ENCODE results near the gene DCAF7.
A peak's percentile ranks its signal among the peaks of the same experiment; 100 is the strongest.

The DCAF7 gene

DNA sequence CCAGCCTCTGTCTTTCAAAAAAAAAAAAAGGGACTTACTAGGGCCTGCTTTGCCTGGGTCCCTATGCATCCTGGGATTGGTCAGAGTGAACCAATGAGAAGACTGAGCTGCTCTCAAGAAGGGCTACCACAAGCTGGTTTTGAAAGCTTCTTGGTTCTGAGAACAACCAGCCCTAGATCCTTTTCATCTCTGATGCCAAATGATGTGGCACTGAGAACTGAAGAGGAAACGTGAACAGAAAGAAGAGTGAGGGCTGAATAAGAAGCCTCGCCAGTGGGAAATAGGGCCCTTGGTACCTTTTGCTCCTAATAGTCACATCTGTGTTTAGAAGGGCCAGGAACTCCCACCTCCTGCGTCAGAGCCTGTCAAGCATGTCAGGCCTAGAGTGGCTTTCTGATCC is 61.1 kb downstream of the DCAF7 start:
- Histone ChIP-seq H3K79me2 (no peaks in the 10 kb centered on the region), H3K9me3 (ENCODE audit: control insufficient read depth, low read length) (no peaks in the 10 kb centered on the region), H3K36me3 (ENCODE audit: control insufficient read depth, insufficient read depth, low read length) (no peaks in the 10 kb centered on the region), H3K4me3 (ENCODE audit: low read depth, low read length) (no peak overlapping the region), H3K9ac (no peak overlapping the region), H3K27me3 (ENCODE audit: control insufficient read depth, insufficient read depth, low read length) (no peaks in the 10 kb centered on the region), H3K4me1 (no peaks in the 10 kb centered on the region), H3K4me2 (ENCODE audit: low read length) (no peak overlapping the region), H2AFZ (no peak overlapping the region), H3K27ac (no peak overlapping the region)
- TF ChIP-seq, protein P1, sequence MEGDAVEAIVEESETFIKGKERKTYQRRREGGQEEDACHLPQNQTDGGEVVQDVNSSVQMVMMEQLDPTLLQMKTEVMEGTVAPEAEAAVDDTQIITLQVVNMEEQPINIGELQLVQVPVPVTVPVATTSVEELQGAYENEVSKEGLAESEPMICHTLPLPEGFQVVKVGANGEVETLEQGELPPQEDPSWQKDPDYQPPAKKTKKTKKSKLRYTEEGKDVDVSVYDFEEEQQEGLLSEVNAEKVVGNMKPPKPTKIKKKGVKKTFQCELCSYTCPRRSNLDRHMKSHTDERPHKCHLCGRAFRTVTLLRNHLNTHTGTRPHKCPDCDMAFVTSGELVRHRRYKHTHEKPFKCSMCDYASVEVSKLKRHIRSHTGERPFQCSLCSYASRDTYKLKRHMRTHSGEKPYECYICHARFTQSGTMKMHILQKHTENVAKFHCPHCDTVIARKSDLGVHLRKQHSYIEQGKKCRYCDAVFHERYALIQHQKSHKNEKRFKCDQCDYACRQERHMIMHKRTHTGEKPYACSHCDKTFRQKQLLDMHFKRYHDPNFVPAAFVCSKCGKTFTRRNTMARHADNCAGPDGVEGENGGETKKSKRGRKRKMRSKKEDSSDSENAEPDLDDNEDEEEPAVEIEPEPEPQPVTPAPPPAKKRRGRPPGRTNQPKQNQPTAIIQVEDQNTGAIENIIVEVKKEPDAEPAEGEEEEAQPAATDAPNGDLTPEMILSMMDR (IDR thresholded peaks at IDR 0.05), result no peak

DNA sequence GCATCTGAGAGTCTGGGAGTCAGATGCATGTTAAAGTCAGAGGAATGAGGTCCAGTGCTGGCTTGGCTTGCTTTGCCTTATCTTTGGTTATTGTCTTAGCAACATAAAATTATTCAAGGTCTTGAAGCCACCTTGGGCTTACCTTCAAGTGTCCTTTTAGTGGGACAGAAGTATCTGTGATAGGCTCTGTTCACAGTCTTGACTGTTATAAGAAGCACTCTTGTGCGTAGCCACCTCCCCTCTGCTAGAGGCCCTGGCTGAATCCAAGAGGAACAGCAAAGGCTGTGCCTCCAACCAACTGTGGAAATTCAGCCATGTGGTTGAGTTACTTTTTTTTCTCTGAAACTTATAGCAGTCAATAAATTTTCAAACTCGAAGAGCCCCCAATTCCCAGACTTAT is 63.4 kb downstream of the DCAF7 start:
- TF ChIP-seq, protein P1 (IDR thresholded peaks at IDR 0.05), result no peak
- Histone ChIP-seq H3K9me3 (ENCODE audit: control insufficient read depth, low read length) (no peaks in the 10 kb centered on the region), H3K27ac (no peak overlapping the region), H3K36me3 (ENCODE audit: control insufficient read depth, insufficient read depth, low read length) (no peaks in the 10 kb centered on the region), H3K79me2 (no peaks in the 10 kb centered on the region), H3K9ac (no peak overlapping the region), H3K4me2 (ENCODE audit: low read length) (no peak overlapping the region), H3K4me3 (ENCODE audit: low read depth, low read length) (no peak overlapping the region), H3K27me3 (ENCODE audit: control insufficient read depth, insufficient read depth, low read length) (no peaks in the 10 kb centered on the region), H3K4me1 (no peaks in the 10 kb centered on the region), H2AFZ (no peak overlapping the region)

DNA sequence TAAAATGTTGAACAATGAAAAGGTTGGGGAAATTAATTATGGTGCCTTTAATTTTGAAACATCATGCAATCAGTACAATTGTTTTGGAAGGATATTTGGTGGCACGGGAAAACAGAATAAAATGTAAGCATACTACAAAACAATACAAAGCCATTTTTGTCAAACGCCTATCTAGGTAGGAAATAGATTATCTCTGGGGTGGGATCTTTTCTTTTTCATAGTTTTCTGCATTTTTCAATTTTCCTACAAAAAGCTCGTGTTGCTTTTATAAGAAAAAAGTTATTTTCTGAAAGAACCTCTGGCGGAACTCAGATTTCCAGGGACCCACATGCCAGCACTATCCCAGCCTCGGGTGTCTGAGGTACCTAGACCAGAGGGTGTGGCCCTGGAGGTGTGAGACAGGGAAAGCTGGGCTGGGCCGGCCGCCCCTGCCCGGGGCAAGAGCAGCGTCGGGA is 71.0 kb downstream of the DCAF7 start:
- TF ChIP-seq, protein P1 (IDR thresholded peaks at IDR 0.05), result no peak
- Histone ChIP-seq H3K4me2 (ENCODE audit: low read length) (peak overlapping the region; percentile 94), H3K9ac (no peak overlapping the region), H3K27me3 (ENCODE audit: control insufficient read depth, insufficient read depth, low read length) (no peaks in the 10 kb centered on the region), H3K36me3 (ENCODE audit: control insufficient read depth, insufficient read depth, low read length) (no peaks in the 10 kb centered on the region), H3K27ac (peak overlapping the region; percentile 75), H3K9me3 (ENCODE audit: control insufficient read depth, low read length) (no peaks in the 10 kb centered on the region), H3K4me3 (ENCODE audit: low read depth, low read length) (peak overlapping the region; percentile 72), H3K79me2 (peaks cover 26% of the 10 kb centered on the region), H3K4me1 (peaks cover 11% of the 10 kb centered on the region), H2AFZ (peak overlapping the region; percentile 96)

DNA sequence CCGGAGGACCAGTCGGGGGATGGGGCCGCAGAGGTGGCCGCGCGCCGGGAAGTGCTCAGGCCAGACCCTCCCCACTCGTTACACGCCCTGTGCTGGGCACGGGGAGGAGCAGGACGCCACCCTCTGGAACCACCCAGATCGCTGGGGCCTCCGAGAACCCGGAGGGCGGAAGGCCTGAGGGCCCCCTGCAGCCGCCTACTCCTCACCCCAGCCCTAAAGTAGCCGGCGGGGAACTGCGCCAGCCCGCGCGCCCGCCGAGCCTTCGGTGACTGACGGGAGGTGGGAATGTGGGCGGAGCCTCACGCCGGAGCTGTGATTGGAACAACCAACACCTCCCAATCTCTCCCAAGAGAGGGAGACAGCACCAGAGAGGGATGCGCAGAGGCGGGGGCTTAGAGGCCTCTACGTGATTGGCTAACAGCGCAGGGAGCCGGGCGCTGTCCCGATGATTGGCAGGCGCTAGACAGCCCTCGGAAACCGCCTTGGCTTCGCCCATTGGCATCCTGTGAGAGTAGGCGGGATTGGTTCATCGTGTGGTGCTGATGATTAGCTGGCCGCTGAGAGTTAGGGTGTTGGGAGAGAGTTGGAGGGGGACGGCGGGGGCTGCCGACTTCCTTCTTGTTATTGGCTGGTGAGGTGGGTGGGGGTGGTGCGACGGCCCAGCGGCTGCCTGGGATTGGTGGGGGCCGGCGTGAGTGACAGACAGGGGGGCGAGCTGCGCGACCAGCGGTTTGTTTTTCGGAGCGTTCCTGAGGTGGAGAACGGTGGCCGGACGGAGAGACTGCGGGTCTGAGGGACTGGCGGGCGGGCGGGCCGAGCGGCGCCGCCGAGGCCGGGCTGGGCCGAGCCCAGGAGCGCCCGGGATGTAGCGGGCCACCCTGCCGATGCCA is 71.7 kb downstream of the DCAF7 start, which contains the start of gene MAP3K3:
MAP3K3 (plus strand) TSS at position 734 of the 890 bp plus-strand sequence. CDS start 343 bp downstream, outside the sequence.
- H3K27me3 ChIP-seq (ENCODE audit: control insufficient read depth, insufficient read depth, low read length), result no peaks in the 10 kb centered on the region
- H2AFZ ChIP-seq, result peak within 1 kb of the TSS; percentile 96
- no peak within 1 kb of the TSS for H3K9ac ChIP-seq
- H3K36me3 ChIP-seq (ENCODE audit: control insufficient read depth, insufficient read depth, low read length), result no peaks in the 10 kb centered on the region
- peak within 1 kb of the TSS; percentile 94 for H3K4me2 ChIP-seq (ENCODE audit: low read length)
- H3K9me3 ChIP-seq (ENCODE audit: control insufficient read depth, low read length), result no peaks in the 10 kb centered on the region
- H3K4me3 ChIP-seq (ENCODE audit: low read depth, low read length), result peak within 1 kb of the TSS; percentile 72
- H3K79me2 ChIP-seq, result peaks cover 32% of the 10 kb centered on the region
- TF ChIP-seq, protein P1 (IDR thresholded peaks at IDR 0.05), result peak; percentile 43
- peaks cover 15% of the 10 kb centered on the region for H3K4me1 ChIP-seq
- peak within 1 kb of the TSS; percentile 75 for H3K27ac ChIP-seq
